DND-41 (cell line): ENCODE measurements around the gene VPS13C.

Experiments used
- EZH2 ChIP-seq: IDR thresholded peaks from 3 replicates; pipeline ENCODE4 v1.6.1; 2012; ENCODE audit warnings: borderline replicate concordance, low read depth, mild to moderate bottlenecking, moderate library complexity, low read length, inconsistent platforms; ENCODE audit not compliant: severe bottlenecking
- TF ChIP-seq, protein P1 (sequence below): IDR thresholded peaks from 2 replicates; pipeline ENCODE4 v1.5.1; 2012; ENCODE audit warnings: borderline replicate concordance, low read length, moderate library complexity, mild to moderate bottlenecking; ENCODE audit not compliant: poor library complexity, severe bottlenecking; ENCODE audit errors: extremely low read depth

GRCh38 chr15:62063825-62064635, 3.8 kb upstream of the VPS13C start:
- TF ChIP-seq, protein P1, sequence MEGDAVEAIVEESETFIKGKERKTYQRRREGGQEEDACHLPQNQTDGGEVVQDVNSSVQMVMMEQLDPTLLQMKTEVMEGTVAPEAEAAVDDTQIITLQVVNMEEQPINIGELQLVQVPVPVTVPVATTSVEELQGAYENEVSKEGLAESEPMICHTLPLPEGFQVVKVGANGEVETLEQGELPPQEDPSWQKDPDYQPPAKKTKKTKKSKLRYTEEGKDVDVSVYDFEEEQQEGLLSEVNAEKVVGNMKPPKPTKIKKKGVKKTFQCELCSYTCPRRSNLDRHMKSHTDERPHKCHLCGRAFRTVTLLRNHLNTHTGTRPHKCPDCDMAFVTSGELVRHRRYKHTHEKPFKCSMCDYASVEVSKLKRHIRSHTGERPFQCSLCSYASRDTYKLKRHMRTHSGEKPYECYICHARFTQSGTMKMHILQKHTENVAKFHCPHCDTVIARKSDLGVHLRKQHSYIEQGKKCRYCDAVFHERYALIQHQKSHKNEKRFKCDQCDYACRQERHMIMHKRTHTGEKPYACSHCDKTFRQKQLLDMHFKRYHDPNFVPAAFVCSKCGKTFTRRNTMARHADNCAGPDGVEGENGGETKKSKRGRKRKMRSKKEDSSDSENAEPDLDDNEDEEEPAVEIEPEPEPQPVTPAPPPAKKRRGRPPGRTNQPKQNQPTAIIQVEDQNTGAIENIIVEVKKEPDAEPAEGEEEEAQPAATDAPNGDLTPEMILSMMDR: no peak
- no peak for TF ChIP-seq EZH2
